ENCODE data around the gene CSF2RB. TPM values are rescaled to one million over a fixed set of nuclear protein-coding genes. Genes with fewer than 3 reads are reported as not detected.

CSF2RB gene
- total and polyA plus RNA-seq, 12 donors, result 0.81 to 20.8 (median 1.7) TPM

DNA sequence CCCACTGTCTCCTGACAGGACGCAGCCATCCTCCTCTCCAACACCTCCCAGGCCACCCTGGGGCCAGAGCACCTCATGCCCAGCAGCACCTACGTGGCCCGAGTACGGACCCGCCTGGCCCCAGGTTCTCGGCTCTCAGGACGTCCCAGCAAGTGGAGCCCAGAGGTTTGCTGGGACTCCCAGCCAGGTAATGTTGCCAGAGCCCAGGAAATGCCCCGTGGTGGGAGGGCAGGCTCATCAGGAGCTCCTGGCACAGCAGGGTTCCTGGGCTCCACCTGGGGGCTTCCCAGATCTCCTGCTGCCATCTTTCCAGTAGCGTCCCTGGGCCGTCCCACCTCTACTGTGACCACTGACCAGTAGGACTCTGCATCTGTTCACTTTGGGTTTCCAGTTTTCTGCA, 16.2 kb downstream of the CSF2RB start:
- Histone ChIP-seq H3K27me3 (peaks cover 0 to 34% (median 15%) of the 10 kb centered on the region in 7 donors), H3K27ac (no peak overlapping the region), H3K4me3 (no peak overlapping the region), H3K4me1 (no peaks in the 10 kb centered on the region), H3K9me3 (no peaks in the 10 kb centered on the region), H3K36me3 (peaks cover 0 to 98% (median 0%) of the 10 kb centered on the region in 9 donors)
- TF ChIP-seq, protein P1, sequence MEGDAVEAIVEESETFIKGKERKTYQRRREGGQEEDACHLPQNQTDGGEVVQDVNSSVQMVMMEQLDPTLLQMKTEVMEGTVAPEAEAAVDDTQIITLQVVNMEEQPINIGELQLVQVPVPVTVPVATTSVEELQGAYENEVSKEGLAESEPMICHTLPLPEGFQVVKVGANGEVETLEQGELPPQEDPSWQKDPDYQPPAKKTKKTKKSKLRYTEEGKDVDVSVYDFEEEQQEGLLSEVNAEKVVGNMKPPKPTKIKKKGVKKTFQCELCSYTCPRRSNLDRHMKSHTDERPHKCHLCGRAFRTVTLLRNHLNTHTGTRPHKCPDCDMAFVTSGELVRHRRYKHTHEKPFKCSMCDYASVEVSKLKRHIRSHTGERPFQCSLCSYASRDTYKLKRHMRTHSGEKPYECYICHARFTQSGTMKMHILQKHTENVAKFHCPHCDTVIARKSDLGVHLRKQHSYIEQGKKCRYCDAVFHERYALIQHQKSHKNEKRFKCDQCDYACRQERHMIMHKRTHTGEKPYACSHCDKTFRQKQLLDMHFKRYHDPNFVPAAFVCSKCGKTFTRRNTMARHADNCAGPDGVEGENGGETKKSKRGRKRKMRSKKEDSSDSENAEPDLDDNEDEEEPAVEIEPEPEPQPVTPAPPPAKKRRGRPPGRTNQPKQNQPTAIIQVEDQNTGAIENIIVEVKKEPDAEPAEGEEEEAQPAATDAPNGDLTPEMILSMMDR (IDR thresholded peaks at IDR 0.05), result no peak
- DNase-seq, result no peak
- no peak for ATAC-seq
- WGBS, 2 donors, result 91 to 93% methylated on average over 10 of the region's 10 CpGs
- intact Hi-C loops (cut with DNase I), result no loop called here

DNA sequence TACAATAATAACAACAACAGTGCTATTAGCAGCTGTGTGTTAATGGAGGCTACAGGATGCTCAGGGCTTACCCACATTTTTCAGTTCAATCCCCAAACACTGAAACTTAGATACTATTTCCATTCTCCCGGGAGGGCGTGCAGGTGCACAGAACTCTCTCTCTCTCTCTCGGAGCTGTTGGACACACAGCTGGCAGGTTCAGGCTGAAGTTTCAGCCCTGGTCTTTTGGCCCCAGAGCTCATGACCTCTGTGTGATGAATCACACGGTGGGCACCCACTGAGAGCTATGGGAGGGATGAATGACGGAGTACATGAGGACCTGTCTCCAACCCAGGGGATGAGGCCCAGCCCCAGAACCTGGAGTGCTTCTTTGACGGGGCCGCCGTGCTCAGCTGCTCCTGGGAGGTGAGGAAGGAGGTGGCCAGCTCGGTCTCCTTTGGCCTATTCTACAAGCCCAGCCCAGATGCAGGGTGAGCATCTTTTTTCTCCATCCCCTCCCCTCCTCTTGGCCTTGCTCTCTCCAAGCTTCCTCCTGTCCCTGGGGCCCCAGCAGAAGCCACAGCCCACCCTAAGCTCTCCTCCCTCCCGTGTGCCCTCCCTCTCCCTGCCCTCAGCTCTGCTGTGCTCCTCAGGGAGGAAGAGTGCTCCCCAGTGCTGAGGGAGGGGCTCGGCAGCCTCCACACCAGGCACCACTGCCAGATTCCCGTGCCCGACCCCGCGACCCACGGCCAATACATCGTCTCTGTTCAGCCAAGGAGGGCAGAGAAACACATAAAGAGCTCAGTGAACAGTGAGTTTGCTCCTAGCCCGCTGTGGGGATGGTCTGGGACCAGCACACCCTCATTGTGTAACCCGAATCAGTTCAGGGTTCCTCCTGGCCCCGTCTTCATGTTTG, 16.9 kb downstream of the CSF2RB start:
- Histone ChIP-seq H3K4me3 (no peak overlapping the region), H3K36me3 (peaks cover 0 to 99% (median 0%) of the 10 kb centered on the region in 9 donors), H3K27me3 (peaks cover 0 to 29% (median 15%) of the 10 kb centered on the region in 7 donors), H3K9me3 (no peaks in the 10 kb centered on the region), H3K27ac (no peak overlapping the region), H3K4me1 (no peaks in the 10 kb centered on the region)
- WGBS, 2 donors, result 67 to 75% methylated on average over 20 of the region's 20 CpGs
- TF ChIP-seq, protein P1 (IDR thresholded peaks at IDR 0.05), result no peak
- no peak for DNase-seq
- ATAC-seq, result no peak
- intact Hi-C loops (cut with DNase I), result no loop called here

DNA sequence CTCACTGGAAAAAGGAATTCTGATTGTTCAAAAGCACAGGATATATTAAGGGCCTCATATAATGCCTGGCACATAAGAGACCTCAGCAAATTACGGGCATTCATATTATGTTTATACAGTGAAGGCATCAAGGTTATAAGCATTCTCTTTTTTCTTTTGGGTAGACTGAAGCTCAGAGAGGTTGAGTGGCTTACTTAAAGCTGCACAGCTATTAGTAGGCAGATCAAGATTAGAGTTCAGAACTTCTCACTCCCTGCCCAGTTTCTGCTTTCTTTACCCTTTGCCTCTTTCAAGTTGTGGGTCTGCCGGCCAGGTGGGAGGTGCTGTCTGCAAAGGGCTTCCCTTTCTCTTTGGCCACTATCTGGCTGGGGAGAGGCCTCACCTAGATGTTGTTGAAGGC, 18.0 kb downstream of the CSF2RB start:
- WGBS, 2 donors, result 81 to 86% methylated on average over 2 of the region's 2 CpGs
- H3K36me3 ChIP-seq, result peaks cover 0 to 97% (median 0%) of the 10 kb centered on the region in 9 donors
- intact Hi-C loops (cut with DNase I), result no loop called here
- TF ChIP-seq, protein P1 (IDR thresholded peaks at IDR 0.05), result no peak
- peaks cover 0 to 6% (median 0%) of the 10 kb centered on the region in 9 donors for H3K4me1 ChIP-seq
- peaks cover 0 to 28% (median 4%) of the 10 kb centered on the region in 7 donors for H3K27me3 ChIP-seq
- H3K4me3 ChIP-seq, result no peak overlapping the region
- DNase-seq (no peak), ATAC-seq (no peak)
- H3K9me3 ChIP-seq, result no peaks in the 10 kb centered on the region
- no peak overlapping the region for H3K27ac ChIP-seq

DNA sequence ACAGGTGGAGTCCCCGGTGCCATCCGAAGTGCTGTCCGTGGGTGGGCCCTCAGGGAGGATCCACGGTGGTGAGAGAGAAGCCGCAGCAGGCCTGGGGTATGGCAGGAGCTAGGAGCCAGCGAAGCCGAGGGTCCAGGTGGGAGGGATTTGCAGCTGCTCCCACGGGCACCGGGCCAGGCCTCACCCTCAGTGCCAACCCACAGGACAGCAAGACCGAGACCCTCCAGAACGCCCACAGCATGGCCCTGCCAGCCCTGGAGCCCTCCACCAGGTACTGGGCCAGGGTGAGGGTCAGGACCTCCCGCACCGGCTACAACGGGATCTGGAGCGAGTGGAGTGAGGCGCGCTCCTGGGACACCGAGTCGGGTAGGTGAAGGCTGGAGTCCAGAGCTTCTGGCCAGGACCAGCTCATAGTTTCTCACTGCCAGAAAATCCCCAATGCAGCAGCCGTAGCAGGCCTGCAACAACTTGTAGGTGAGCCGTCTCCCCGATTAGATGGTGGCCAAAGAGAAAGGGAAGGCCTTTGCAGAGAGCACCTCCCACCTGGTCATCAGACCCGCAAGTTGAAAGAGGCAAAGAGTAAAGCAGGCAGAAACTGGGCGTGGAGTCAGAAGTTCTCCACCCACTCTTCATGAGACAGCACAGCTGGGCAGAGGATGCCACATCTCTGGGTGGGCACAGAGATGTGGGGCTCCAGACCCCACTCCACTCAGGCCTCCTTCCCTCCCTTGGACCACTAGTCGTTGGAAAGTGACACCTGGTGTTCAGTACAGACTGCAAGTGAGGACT, 20.4 kb downstream of the CSF2RB start:
- intact Hi-C loops (cut with DNase I), result no loop called here
- Histone ChIP-seq H3K27me3 (peaks cover 0 to 15% (median 0%) of the 10 kb centered on the region in 7 donors), H3K4me1 (peaks cover 0 to 13% (median 0%) of the 10 kb centered on the region in 9 donors), H3K4me3 (no peak overlapping the region), H3K9me3 (no peaks in the 10 kb centered on the region), H3K36me3 (peaks cover 0 to 89% (median 0%) of the 10 kb centered on the region in 9 donors), H3K27ac (no peak overlapping the region)
- DNase-seq, result no peak
- ATAC-seq, result no peak
- TF ChIP-seq, protein P1 (IDR thresholded peaks at IDR 0.05), result no peak
- WGBS, 2 donors, result 86 to 90% methylated on average over 25 of the region's 25 CpGs
